Tibial nerve (tissue), 3 donors: Measurements from ENCODE around the gene INPP4A.

ENCODE experiments used
- CTCF ChIP-seq, 5 experiments: fragments of 200-600 bp in 3 of 5; fragments of 450-650 bp in 2 of 5; sonication (generic) in 3 of 5; IDR thresholded peaks; one replicate each; pipeline ENCODE4 v1.5.1; 2016 to 2019; ENCODE audit warnings: antibody characterized with exemption in 5 of 5, mild to moderate bottlenecking in 3 of 5, moderate library complexity in 2 of 5
- POLR2A ChIP-seq, 2 donors: fragments of 450-650 bp; IDR thresholded peaks; one replicate each; pipeline ENCODE4 v1.6.1; 2017; ENCODE audit warnings: antibody characterized with exemption in 2 of 2, mild to moderate bottlenecking in 2 of 2, moderate library complexity in 2 of 2

GRCh38 chr2:98463551-98463971 is 18.9 kb downstream of the INPP4A start:
- TF ChIP-seq POLR2A (IDR thresholded peaks at IDR 0.05) (no peak), CTCF (IDR thresholded peaks at IDR 0.05) (no peak)
